ENCODE measurements around the gene TYSND1.

- TF ChIP-seq SUZ12 (IDR thresholded peaks at IDR 0.05; ENCODE audit: extremely low read depth, insufficient read depth, insufficient read length) (no peak), YY1 (IDR thresholded peaks at IDR 0.05; ENCODE audit: insufficient read depth, insufficient read length) (no peak), ZNF274 (IDR thresholded peaks at IDR 0.05; ENCODE audit: low read depth, low read length) (no peak)
Measured at GRCh38 chr10:70137135-70137534, 9.4 kb downstream of the TYSND1 start.
